ENCODE data around the gene BRAF. TPM values are rescaled to one million over a fixed set of nuclear protein-coding genes. Genes with fewer than 3 reads are reported as not detected.

Gene BRAF
- total RNA-seq, 1 donor from 2014 or later, result 48.0 TPM

DNA sequence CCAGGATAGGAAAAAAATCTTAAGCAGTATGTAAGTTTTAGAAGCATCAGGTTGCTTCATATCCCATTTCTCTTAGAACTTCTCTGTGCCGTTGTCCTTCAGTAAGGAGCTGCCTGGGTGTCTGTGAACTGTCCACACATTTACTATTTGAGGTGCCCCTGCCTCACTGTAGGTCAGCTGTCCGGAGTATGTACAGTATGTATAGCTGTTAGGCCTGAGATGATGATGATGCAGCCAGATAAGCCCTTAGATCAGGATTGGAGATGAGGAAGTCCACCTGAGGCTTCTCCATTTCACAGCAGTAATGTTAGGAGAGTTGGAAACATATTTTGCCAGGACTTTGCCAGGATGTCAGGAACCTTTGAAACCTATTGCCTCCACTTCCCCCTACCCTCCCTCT, 220.5 kb downstream of the BRAF start:
- no peak for DNase-seq (ENCODE audit: low spot score)
- TF ChIP-seq EZH2 (IDR thresholded peaks at IDR 0.05), result no peak
- TF ChIP-seq, protein P1, sequence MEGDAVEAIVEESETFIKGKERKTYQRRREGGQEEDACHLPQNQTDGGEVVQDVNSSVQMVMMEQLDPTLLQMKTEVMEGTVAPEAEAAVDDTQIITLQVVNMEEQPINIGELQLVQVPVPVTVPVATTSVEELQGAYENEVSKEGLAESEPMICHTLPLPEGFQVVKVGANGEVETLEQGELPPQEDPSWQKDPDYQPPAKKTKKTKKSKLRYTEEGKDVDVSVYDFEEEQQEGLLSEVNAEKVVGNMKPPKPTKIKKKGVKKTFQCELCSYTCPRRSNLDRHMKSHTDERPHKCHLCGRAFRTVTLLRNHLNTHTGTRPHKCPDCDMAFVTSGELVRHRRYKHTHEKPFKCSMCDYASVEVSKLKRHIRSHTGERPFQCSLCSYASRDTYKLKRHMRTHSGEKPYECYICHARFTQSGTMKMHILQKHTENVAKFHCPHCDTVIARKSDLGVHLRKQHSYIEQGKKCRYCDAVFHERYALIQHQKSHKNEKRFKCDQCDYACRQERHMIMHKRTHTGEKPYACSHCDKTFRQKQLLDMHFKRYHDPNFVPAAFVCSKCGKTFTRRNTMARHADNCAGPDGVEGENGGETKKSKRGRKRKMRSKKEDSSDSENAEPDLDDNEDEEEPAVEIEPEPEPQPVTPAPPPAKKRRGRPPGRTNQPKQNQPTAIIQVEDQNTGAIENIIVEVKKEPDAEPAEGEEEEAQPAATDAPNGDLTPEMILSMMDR (IDR thresholded peaks at IDR 0.05), result no peak
- TF ChIP-seq EZH2phosphoT487 (IDR thresholded peaks at IDR 0.05), result no peak
- no peaks in the 10 kb centered on the region for H3K9me3 Mint-ChIP-seq
- Histone ChIP-seq H3K4me2 (no peak overlapping the region), H3K9me3 (ENCODE audit: low read depth) (no peaks in the 10 kb centered on the region), H3K79me2 (ENCODE audit: low read depth) (peaks cover 34% of the 10 kb centered on the region), H2AFZ (replicated peaks) (no peak overlapping the region), H4K20me1 (ENCODE audit: low read depth) (peaks cover 5% of the 10 kb centered on the region), H3K4me3 (no peak overlapping the region), H3K9ac (no peak overlapping the region), H3K27me3 (no peaks in the 10 kb centered on the region), H3K4me1 (no peaks in the 10 kb centered on the region), H3K36me3 (no peaks in the 10 kb centered on the region), H3K27ac (no peak overlapping the region), H3F3A (ENCODE audit: low read depth) (peaks cover 5% of the 10 kb centered on the region)
- peaks cover 18% of the 10 kb centered on the region for H3K36me3 Mint-ChIP-seq
- H3K27me3 Mint-ChIP-seq (ENCODE audit: insufficient read depth, low read depth), result peaks cover 2% of the 10 kb centered on the region
- H3K4me3 Mint-ChIP-seq, result no peak overlapping the region
- peaks cover under 1% of the 10 kb centered on the region for H3K4me1 Mint-ChIP-seq
- no peak overlapping the region for H3K27ac Mint-ChIP-seq

DNA sequence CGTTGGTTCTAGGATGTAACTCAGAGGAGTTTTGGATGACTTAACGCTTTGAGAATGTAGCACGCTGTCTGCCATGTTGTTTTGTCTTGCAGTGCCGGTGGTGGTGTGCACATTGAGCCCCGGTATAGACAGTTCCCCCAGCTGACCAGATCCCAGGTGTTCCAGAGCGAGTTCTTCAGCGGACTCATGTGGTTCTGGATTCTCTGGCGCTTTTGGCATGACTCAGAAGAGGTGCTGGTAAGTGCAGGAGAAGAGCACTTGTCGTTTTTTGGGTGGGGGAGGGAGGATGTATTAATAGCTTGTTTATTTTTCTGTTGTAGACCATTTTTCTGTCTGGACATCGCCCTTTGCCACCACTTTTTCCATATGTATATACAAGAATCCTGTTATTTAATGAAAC, 222.0 kb downstream of the BRAF start:
- no peak overlapping the region for H2AFZ ChIP-seq (replicated peaks)
- no peak overlapping the region for H3K27ac Mint-ChIP-seq
- H3K4me1 Mint-ChIP-seq, result peaks cover 9% of the 10 kb centered on the region
- no peaks in the 10 kb centered on the region for H3K36me3 ChIP-seq
- peaks cover 5% of the 10 kb centered on the region for H3F3A ChIP-seq (ENCODE audit: low read depth)
- no peak for DNase-seq (ENCODE audit: low spot score)
- H3K4me1 ChIP-seq, result peaks cover 2% of the 10 kb centered on the region
- H3K79me2 ChIP-seq (ENCODE audit: low read depth), result peaks cover 48% of the 10 kb centered on the region
- H3K9me3 Mint-ChIP-seq, result no peaks in the 10 kb centered on the region
- H3K4me2 ChIP-seq, result no peak overlapping the region
- no peaks in the 10 kb centered on the region for H3K9me3 ChIP-seq (ENCODE audit: low read depth)
- H4K20me1 ChIP-seq (ENCODE audit: low read depth), result peaks cover 17% of the 10 kb centered on the region
- no peak overlapping the region for H3K9ac ChIP-seq
- peaks cover 20% of the 10 kb centered on the region for H3K36me3 Mint-ChIP-seq
- no peaks in the 10 kb centered on the region for H3K27me3 ChIP-seq
- H3K27ac ChIP-seq, result no peak overlapping the region
- no peak overlapping the region for H3K4me3 Mint-ChIP-seq
- peaks cover 2% of the 10 kb centered on the region for H3K27me3 Mint-ChIP-seq (ENCODE audit: insufficient read depth, low read depth)
- H3K4me3 ChIP-seq, result no peak overlapping the region
- TF ChIP-seq, protein P1 (IDR thresholded peaks at IDR 0.05), result no peak
- TF ChIP-seq EZH2 (IDR thresholded peaks at IDR 0.05), result no peak
- TF ChIP-seq EZH2phosphoT487 (IDR thresholded peaks at IDR 0.05), result no peak

DNA sequence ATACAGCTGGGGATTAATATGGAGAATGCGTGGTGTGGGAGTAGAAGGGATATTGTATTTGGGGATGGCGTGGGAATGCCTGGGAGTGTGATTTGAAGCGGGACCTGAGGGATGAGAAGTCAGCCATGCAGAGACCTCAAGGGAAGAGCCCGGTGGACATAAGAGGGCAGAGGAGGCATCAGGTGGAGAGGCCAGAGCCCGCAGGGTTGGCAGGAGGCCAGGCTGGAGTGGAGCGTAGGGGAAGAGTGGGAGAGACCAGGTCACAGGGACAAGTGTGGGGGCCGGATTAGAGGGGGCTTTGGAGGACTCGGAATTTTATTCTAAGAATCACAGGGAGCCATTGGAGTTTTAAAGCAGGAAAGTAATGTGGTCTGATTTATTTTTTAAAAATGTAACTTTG, 226.3 kb downstream of the BRAF start:
- Histone ChIP-seq H3K36me3 (no peaks in the 10 kb centered on the region), H3K4me2 (no peak overlapping the region), H3F3A (ENCODE audit: low read depth) (no peaks in the 10 kb centered on the region), H3K79me2 (ENCODE audit: low read depth) (peaks cover 56% of the 10 kb centered on the region), H2AFZ (replicated peaks) (no peak overlapping the region), H3K4me1 (peaks cover 5% of the 10 kb centered on the region), H3K9ac (no peak overlapping the region), H3K27me3 (no peaks in the 10 kb centered on the region), H3K4me3 (no peak overlapping the region), H3K27ac (no peak overlapping the region), H3K9me3 (ENCODE audit: low read depth) (no peaks in the 10 kb centered on the region), H4K20me1 (ENCODE audit: low read depth) (peaks cover 22% of the 10 kb centered on the region)
- no peak for DNase-seq (ENCODE audit: low spot score)
- Mint-ChIP-seq H3K9me3 (no peaks in the 10 kb centered on the region), H3K27me3 (ENCODE audit: insufficient read depth, low read depth) (no peaks in the 10 kb centered on the region), H3K4me1 (peaks cover 22% of the 10 kb centered on the region), H3K4me3 (peak overlapping the region; percentile 99), H3K36me3 (peaks cover 9% of the 10 kb centered on the region), H3K27ac (no peak overlapping the region)
- TF ChIP-seq EZH2phosphoT487 (IDR thresholded peaks at IDR 0.05) (no peak), EZH2 (IDR thresholded peaks at IDR 0.05) (no peak)
- TF ChIP-seq, protein P1 (IDR thresholded peaks at IDR 0.05), result no peak
